HG03095 (cell line): Measurements from ENCODE around the gene STAMBPL1.
"Not testable (repeated sequence)": the region's sequence is repeated elsewhere in the genome, so short reads cannot be mapped to it uniquely, and the experiment has no call there.

Source experiments
- ATAC-seq: cut with Tn5 transposase; IDR thresholded peaks from one replicate; pipeline ENCODE4 v1.9.1; 2021; ENCODE audit warnings: moderate library complexity; ENCODE audit not compliant: unreplicated experiment

Gene STAMBPL1

DNA sequence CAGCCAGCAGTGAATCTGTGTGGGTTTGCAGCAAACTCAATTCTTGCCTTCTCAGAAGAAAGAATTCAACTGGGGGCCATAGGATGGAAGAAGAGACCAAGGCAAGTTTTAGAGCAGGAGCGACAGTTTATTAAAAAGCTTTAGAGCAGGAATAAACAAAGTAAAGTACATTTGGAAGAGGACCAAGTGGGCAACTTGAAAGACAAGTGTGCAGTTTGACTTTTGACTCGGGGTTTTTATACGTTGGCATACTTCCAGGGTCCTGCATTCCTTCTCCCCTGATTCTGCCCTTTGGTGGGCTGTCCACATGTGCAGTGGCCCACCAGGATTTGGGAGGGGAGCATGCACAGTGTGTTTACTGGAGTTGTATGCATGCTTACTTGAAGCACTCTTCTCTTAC is 25.4 kb upstream of the STAMBPL1 start:
- ATAC-seq = no peak

DNA sequence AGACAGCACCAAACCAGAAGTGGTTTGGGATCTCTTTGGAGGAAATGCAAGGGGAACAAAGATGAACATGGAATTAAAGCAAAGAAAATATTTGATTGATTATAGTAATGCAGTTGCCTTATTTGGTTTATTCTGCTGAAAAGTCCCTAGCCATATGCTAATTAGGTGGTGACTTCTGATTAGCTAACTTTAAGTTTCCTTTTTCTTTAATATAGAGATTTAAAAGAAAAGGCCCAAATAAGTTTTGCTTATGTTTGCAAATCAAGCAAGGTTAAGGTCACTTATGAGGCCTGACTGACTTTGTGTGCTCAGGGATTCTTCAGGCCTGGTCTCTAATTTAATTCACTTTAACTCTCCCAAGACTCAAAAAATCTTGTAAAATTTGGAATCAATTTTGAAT is 22.2 kb upstream of the STAMBPL1 start:
- ATAC-seq = no peak

DNA sequence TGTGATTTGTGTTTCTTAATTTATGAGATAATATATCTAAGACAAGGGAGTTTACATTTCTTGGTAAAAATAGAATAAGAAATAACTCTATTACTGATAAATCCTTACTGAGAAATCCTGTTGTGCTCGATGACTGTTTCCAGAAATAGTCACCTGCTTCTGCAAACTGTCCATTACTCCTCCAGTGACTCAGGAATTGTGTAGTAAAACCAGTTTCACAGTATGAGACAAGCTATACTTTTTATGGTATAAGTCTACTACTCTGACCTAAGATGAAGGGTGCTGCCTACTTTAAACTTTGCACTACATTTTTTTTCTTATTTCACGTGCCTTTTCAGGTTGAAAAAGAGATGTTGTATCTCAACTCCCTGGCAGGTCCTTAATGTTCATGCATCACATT is 21.6 kb upstream of the STAMBPL1 start:
- ATAC-seq = no peak

DNA sequence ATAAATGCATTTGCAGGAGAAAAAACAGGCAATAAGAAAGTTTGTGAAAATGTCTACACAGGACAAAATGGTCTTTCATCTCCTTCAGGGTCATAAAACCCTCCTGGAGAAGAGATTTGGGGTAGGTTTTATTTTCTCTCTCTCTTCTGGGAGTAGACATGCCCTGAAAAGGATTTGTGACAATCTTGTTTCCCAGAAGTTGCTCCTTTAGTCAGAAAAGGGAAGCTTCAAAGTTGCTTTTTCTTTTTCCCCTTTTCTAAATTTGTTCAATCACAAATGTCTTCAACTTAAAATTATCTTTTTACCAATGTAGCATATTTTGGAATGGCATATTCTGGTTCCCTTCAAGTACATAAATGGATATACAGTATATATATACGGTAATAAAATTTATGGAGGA is 19.0 kb upstream of the STAMBPL1 start:
- ATAC-seq = no peak

DNA sequence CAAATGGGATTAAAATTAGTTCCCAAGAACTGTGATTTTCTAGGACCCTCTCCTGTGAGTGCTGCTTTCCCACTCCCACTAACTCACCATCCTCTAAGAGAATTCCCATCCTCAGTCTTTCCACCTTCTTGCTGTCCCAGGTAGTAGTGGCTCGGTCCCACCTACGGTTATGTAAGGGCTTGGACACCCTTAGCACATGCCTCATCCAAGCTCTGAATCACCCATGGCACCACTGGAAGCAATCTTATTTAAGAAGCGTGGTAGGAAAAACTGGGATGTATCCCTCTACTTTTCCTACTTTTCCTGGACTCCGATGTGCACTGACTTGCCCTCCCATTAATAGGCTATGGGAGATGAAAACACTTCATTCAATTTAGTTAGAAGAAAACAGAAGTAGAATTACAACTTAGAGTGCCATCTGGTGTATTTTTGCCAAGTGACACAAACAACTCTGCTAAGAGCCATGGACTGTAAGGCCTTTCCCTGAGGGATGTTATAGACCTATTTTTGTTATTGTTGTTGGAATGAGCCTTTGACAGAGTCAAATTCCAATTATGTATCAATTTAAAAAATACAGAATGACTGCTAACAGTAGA is 14.7 kb upstream of the STAMBPL1 start:
- no peak for ATAC-seq

DNA sequence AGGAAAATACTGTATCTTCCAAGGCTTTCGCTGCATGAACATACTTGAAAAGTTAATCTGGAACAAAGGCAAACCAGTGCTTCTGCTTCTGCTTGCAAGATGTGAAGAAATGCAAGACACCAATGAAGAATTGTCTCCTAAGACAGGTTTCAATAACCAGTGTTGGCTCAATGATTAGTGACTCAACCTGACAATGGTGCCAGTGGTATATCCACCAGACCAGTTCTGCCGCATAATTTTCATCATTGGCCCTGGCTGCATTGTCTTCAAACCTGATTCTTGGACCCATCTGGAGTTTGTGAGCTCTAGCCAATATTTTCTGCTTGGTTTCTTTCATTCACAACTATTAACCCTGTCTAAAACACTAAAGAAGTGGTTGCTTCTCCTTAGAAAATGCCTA is 13.6 kb upstream of the STAMBPL1 start:
- ATAC-seq = no peak

DNA sequence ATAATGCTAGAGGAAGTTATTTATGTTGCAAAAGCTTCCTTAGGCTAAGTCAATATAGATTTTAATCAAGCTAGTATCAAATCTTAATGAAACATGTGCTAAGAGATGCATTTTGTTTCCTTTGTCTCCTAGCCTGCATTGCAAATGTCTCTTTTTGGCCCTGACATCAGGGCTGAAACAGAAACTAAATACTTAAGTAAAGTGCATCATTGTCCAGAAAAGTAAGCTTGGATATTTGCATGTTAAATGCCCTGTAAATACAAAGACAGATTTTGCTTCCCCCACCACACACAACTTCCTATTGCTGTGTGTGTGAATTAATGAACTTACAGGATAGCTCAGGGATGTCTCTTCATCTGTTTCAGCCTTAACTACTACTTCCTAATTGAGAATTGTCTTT is 10.0 kb upstream of the STAMBPL1 start:
- ATAC-seq = no peak

DNA sequence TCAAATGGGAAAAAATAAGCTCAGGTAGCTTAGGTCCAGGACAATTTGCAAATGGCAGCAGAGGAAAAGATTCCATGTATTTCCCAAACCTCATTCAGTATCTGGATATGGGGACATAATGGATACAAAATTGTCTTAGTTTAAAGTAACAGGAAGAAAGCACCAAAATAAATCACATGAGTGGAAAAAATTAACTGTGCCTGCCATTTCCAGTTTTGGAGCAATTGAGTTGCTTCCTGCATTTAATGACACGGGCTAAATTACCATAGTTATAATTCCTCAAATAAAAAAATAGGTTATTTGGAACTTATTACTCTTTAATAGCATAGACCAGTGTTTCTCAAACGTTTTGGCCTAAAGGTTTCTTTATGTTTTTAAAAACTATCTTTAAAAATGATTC is 6.3 kb upstream of the STAMBPL1 start:
- ATAC-seq = no peak

DNA sequence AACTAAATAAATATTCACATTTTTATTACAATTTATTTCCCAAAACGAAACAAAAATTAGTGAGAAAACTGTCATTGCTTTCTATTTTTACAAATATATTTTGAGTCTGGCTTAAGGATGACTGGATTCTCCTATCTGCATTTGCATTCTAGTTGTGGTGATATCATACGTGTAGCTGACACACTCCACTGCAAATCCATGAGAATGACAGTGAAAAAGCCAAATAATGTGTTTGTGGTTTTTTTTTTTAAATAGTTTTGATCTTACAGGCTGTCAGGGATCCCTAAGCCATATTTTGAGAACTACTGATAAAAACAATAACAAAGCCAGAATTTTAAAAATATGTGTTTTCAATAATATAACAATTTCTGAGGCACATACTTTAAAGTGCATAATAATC is 5.8 kb upstream of the STAMBPL1 start:
- ATAC-seq = no peak

DNA sequence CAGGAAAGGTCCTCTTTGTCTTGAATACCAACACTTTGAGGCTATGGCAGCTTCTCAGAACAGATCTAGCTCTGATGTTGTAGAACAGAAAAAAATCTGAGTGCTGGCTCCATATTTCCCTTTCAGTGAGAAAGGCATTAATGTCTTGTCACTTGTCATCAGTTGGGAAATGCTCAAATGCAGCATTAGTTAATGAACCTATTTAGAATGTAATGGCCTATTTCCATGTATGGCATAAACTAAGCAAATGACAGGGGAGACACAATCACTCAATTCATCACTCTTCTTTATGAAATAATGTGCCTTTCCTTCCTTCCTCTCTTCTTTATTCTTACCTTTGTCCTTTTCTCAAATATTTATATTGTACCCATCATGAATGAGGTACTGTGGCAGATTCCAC is 5.0 kb upstream of the STAMBPL1 start:
- ATAC-seq = no peak

DNA sequence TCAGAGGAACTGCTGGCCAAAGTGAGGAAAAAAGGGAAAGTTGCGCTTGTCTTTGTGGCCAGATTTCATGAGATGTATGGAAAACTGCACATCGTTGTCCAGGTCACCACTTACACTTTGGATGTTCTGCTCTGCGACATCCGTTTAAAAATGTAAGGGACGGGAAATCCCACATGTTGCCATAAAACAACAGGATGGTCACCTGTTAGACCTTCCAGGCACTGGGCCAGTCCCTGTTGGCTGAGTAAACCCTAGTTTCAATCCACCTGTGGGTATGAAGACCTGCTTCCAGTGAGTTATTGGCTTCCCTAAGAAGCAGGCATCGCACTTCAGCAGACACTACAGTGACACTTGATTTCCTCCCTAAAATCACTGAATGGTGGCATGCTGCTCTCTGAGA is 2.7 kb upstream of the STAMBPL1 start:
- no peak for ATAC-seq

DNA sequence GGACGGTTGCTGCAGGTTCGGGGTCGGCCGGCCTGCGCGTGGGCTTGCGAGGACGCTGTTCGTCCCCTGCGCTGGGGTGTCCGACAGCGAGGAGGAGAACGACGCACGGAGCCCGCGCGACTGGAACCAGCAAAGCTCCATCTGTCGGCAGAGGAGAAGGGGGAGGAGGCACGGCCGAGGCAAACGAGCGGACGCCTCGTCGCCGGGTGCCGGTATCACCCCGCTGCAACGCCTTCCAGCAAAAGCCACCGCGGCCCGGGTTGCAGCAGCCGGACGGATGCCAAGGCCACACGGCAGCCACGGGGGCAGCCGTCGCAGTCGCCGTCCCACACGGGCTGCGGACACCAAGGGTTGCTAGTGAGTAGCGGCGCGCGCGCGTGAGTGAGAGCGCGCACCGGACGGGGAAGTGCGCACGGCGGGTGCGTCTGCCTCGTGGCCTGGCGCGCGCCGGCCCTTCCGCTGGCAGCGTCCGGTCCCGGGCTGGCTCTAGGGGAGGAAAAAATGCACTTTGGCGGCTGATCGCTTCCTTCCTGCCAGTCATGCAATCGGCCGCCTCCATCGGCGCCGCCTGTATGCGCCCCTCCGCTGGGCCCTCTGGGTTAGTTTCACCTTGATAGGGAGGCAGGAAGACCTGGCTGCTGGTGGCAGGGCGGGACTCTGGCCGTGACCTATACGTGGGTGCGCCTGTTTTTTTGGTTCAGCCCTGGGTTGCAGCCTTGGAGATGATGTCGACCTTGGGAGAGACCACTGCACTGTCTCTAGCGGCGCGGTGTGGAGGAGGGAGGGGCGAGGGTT is 434 bp downstream of the STAMBPL1 start:
- ATAC-seq = peak; percentile 62

DNA sequence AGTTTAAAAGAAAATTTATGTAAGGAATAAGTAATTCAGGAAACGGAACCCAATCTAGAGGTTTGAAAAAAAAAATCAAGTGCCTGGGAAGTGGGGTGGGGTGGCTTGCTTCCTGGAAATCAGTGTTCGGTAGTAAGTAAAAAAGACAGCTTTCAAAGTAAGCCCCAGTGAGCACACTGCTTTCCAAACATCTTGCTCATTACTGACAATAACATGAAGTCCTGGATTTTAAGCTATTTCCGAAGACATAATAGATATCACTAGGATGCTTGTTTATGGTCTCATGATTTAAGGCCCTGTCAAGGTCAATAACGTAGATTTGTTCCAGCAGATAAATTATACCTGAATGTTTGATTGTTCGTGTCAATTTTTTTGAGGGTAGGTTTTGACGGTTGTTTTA is 1.3 kb downstream of the STAMBPL1 start:
- no peak for ATAC-seq

DNA sequence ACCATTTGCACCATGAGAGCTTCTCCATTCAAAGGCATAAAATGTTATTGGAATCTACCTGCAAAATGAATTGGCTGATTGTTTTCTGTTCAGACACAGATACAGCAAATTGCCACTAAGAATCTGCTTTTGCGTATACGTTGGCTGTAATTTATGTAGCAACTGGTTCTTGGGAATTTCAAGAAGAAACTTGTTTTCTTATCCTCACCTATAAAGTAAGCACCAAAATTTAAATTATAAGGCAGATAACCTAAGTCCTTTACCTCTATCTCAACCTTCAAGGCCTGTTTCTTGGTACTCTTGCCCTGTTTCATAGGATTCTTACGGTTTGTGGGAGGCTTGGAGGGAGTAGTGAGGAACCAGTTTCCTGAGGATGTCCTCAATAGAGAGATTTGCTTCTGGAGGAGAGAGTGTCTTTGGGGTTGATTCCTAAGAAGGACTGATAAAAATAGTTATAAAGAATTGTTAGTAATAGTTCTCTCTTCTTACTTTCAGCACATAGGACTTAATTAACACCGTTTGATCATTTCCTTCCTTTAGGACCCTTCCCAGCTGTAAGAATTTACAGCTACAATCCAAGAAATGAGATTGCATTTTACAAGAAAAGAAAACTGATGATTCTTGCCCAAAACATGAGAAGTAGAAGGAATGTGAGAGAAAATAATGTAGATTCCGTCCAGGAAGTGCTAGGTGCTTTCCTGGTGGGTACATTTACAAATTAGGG is 2.0 kb downstream of the STAMBPL1 start:
- no peak for ATAC-seq

DNA sequence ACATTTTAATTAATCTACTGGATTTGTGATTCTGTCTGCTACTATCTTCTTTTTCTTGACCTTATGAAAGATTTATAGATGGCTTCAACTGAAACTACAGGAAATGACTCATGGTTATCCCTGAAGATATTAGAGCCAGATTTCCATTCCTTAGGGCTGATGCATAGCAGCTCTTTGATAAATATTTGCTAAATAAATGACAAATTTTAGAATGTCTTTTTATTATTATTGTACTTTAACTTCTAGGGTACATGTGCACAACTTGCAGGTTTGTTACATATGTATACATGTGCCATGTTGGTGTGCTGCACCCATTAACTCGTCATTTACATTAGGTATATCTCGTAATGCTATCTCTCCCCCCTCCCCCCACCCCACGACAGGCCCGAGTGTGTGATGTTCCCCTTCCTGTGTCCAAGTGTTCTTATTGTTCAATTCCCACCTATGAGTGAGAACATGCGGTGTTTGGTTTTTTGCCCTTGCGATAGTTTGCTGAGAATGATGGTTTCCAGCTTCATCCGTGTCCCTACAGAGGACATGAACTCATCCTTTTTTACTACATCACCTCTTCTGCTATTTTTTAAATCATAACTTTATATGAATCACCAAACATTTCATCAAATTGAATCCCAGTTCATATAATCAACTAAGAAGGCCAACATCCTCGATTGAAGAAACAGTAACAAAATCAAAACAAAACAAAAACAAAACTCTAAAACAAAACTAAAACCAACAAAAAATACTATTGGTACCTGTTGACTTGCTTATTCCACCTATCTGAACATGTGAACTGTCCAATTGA is 2.8 kb downstream of the STAMBPL1 start:
- not testable (repeated sequence) for ATAC-seq

DNA sequence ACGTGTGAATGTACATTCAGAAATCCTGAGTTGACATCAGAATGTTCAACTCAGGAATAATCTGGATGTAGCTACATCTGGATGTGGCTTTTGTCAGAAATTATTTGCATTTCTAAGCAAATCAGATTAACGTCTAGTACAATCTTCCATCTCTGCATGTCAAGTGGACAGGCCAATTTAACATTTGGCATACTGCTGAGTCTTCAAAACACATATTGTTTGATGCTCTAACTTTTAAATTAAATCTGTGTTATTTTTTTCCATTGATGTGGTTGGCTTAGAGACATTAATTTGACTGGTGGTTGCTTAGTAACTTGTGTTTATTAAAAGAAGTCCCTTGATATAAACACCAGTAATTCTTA is 3.4 kb downstream of the STAMBPL1 start:
- no peak for ATAC-seq

DNA sequence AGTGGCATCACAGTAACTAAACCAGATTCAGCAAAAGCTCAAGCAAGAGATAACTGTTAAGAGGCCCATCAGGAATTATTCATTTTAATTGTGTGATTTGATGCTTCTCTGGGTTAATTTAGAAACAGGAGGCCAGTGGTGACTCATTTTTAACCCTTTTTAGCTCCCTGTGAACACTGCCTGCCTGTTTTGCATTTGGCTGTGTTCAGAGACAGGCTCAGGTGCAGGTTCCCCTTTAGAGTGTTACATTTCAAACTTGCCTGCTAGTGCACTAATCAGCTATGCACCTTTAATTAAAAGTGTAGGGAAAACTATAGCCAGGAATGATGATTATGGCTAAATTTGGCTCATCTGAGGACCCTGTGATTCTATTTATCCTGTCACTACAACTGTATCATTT is 6.5 kb downstream of the STAMBPL1 start:
- peak; percentile 60 for ATAC-seq

DNA sequence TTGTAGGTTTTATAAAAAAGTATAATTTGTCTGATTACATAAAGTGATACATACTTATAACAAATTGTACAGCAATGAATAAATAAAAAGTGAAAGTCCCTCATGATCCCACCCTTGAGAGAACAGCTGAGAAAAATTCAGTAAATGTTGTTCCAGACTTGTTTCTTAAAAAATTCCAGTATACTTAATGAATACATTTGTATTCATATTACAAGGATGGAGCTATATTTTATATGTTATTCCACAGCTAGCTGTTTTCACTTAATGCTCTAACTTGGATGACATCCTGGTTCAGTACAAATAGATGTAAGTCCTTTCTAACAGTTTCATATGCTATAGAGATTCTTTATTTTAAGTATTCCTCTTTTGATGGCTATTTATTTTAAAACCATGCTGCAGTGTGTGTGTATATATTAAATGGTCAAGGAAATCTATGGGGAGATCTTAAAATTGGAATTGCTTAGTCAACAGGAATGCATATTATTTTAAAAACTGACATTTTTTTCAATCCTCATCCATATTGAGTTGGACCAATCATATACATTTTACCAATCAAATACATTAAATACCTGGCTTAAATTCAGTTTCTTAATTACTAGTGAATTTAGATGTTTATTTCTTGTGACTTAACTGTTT is 8.9 kb downstream of the STAMBPL1 start:
- no peak for ATAC-seq

DNA sequence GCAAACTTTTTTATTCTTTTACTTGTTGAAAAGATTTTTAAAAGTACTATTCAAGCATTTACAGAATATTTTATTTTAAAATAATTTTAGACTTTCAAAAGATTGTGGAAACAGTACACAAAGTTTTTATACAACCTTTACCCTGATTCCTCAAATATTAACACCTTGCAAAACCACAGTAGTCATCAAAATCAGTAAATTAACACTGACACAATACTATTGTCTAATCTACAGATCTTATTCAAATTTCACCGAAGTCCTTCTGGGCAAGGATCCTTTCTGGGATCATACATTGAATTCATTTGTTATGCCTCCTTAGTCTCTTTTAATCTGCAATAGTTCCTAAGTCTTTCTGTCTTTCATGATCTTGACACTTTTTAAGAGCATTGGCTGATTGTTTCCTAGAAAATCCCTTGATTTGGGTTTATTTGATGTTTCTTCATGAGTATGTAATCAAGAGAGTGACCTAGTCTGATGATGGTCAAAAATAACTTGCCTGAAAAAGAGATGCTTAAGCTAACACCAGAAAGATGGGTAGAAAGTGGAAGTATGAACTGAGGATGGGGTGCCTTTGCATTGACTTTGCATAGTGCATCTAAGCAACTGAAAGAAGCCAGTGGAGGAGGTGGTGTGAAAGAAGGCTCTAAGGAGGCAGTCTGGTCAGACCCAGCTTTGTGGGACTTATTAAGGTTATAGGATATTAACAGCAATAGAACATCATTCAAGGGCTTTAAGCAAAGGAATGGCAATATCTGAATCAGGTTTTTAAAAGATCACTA is 9.7 kb downstream of the STAMBPL1 start:
- ATAC-seq = peak; percentile 53

DNA sequence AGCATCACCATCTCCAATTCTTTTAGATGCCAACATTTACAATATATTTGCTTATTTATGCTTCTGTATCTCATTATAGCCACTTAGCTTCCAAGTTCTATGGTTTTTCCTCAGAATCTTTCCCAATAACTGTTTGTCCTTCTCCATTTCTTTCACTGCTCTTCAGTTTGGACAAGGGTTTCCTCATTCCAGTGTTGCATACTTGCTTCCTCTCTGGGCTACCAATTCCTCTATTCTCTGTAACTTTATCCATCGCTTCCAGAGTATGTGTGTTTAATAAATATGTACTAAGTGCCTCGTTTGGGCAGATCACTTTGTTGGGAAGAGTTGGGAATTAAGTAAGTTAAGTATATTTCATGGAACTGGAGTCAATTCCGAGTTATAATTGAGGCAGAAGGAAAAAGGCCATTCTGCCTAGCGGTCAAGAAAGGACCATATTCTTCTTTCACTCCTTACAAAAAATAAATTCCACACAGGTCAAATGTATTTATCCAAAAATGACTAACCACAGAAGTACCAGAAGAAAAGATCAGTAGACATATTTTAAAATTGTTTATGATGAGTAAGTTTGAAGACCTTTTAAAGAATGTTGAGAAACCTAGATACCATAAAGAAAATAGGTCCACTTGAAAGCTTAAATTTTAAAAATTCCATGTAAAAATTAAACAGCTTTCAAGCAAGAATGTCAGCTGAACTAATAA is 10.8 kb downstream of the STAMBPL1 start:
- no peak for ATAC-seq
